Nucleus accumbens (tissue), 56 donors: ENCODE measurements around the gene MGLL.
"Not testable (repeated sequence)": the region's sequence is repeated elsewhere in the genome, so short reads cannot be mapped to it uniquely, and the experiment has no call there.

ENCODE experiments used
- DNase-seq, 56 donors: peaks; one replicate each; lab custom pipeline; 2025; lab: John Stamatoyannopoulos, UW

MGLL gene

GRCh38 chr3:127670761-127671522 is 151.4 kb downstream of the MGLL start:
- no peak for DNase-seq

GRCh38 chr3:127670229-127670559 is 152.1 kb downstream of the MGLL start:
- DNase-seq, result no peak

DNA sequence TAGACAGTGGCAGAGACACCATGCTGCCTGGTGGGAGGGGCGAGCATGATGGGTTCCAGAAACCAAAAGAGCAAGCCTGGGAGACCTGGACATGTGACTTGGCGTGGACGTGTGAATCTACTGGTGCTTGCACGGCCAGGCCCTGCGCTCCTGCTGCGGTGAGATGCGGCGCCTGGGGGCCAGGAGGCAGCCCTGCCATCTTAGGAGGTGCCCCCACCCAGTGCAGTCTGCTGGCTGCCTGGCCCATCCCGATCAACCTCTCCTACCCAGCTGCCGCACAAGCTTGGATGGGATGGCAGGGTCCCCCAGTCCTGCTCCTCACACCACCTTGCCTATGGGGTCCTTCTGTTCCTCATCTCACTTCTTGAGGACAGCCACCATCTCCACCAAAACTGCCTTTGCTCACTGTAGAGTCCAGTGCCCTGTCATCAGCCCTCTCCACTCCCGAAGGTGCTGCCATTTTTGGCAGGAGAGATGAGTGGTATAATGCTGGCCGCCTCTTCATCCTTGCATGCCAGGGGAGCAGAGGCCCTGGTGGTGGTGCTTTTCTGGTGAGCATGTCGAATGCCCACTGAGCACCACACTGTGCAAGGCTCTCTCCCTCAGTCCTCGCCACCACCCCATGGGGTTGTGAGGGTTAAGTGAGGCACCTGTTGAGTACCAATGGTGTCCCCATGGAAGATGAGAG is 152.6 kb downstream of the MGLL start:
- DNase-seq, result no peak

DNA sequence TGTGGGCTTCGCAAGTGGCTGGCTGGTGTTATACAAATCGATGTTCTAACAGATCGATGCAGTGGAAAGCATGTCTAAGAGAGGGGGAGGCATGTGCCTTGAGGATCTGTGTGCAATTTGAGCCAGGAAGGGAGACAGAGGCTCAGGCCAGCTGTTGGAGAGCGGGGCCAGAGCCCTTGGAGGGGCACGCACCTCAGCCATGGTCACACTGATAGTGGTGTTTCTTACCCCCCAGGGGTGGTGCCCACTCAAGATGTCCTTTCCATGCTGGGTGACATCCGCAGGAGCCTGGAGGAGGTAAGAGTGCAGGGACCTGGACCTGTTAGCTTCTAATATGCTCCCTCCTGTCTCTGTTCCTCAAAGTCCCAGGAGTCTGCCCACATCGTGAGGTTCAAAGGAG is 153.4 kb downstream of the MGLL start:
- no peak for DNase-seq

- DNase-seq, result peak in 29 of 56 donors; percentile 10 to 76 (median 39)
Observed at GRCh38 chr3:127667119-127667681, 155.1 kb downstream of the MGLL start.

DNA sequence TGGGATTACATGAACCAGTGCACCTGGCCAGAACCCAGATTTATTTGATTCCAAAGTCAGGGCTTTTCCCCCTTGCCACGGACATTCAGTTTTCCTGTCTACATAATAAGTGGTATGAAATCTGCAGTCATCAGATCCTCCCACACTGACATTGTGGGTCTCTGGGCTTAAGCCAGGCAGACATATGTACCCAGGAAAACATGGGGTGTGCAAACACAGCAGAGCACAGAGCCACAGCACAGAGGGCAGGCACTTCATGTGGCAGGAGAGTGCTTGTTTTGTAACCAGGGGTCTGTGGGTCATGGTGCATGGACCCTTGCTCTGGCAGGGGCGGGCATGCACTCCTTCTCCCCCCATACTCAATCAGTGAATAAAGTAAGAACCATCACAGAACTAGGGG is 155.6 kb downstream of the MGLL start:
- DNase-seq, result no peak

DNA sequence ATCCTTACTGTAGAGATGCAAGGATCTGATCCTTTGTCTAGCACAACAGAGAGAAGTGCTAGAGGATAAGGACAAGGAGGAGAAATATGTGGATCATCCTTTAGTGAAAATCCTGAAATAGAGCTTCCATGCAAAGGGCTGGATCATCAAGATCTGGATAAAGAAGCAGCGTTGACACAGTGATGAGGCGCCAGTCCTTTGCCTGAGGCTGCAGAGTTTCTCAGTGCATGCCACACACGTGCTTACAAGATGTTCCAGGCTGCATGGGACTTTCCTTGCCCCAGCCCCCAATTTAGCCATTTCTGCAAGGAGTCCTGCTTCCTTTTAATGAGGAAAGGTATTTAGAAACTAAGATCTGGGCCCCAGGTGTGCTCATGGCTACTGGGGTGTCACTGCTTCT is 156.7 kb downstream of the MGLL start:
- no peak for DNase-seq

DNA sequence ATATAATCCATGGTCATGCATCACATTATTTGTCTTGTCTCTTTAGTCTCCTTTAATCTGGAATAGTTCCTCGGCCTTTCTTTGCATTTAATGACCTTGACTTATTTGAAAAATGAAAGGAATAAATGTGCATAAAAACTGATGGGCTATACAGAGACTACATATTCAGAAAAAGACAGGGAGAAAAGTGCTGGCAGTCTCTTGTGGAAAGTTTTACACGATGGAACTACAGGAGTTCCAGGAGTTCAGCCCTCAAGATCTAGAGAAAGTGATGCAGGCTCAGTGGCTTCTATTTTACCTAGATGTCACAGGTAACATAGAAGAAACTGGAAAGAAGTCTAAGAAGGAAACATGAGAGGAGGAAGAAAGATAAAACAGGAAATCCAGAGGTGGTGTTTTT is 157.2 kb downstream of the MGLL start:
- no peak for DNase-seq

DNA sequence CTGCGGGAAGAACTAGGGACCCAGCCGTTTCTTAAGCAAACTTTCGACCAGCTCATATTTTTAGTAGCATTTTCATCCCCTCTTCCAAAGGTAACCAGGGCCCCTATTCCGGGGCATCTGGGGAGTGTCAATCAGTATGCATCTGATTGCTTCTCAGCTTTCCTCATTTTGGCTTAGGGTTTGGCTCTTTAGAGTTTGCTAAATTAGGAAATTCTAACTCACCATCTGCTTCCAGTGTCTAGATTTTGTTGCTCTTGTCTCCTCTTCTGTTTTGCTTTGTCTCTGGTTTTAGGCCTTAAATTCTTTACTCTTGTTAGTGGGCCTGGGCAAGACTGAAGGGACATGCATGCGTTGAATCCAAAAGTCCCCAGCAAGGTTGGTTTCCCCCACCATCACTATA is 159.2 kb downstream of the MGLL start:
- no peak for DNase-seq

- no peak for DNase-seq
Observed at GRCh38 chr3:127662001-127662469, 160.3 kb downstream of the MGLL start.

- no peak for DNase-seq
Observed at GRCh38 chr3:127661600-127661999, 160.7 kb downstream of the MGLL start.

DNA sequence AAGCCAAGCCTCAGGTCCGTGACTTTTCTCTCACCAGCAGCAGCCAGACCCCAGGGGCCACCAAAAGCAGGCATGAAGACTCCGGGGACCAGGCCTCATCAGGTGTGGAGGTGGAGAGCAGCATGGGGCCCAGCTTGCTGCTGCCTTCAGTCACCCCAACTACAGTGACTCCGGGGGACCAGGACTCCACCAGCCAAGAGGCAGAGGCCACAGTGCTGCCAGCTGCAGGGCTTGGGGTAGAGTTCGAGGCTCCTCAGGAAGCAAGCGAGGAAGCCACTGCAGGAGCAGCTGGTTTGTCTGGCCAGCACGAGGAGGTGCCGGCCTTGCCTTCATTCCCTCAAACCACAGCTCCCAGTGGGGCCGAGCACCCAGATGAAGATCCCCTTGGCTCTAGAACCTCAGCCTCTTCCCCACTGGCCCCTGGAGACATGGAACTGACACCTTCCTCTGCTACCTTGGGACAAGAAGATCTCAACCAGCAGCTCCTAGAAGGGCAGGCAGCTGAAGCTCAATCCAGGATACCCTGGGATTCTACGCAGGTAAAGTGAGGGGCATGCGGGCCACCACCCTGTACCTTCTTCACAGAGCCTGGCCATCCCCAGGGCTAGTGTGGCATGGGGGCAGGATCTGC is 161.6 kb downstream of the MGLL start:
- no peak for DNase-seq

DNA sequence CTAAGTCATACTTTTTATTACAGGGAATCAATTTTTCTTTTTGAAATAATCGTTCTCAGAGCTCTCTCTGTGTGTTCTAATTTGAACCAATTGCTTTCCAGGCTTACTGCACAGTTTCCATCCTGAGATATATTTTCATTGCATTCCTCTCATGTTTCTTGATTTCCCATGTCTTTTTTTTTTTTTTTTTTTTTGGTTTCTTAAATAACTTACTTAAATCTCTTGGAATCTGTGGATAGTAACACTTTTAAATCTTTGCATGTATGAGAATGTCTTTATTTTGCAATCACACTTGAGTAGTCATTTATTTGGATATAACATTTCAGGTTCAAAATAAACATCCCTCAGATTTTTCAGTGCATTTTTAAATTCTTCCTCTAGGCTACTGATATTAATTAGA is 164.1 kb downstream of the MGLL start:
- DNase-seq, result no peak

DNA sequence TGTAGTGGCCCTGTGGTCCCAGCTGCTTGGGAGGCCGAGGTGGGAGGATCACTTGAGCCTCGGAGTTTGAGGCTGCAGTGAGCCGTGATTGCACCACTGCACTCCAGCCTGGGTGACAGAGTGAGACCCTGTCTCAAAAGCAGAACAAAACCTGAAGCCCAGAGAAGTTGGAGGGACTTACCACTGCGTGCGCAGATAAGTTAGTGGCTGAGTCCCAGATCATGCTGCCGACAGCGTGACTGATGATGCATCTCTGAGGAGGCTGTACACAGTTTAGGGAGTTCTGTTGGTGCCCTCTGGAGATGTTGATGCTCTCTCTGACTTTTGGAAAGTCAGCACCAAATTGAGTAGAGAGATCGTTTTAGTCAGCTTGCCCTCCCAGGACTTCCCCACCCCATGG is 165.4 kb downstream of the MGLL start:
- no peak for DNase-seq

- DNase-seq, result no peak
Observed at GRCh38 chr3:127655641-127656040, 166.7 kb downstream of the MGLL start.

DNA sequence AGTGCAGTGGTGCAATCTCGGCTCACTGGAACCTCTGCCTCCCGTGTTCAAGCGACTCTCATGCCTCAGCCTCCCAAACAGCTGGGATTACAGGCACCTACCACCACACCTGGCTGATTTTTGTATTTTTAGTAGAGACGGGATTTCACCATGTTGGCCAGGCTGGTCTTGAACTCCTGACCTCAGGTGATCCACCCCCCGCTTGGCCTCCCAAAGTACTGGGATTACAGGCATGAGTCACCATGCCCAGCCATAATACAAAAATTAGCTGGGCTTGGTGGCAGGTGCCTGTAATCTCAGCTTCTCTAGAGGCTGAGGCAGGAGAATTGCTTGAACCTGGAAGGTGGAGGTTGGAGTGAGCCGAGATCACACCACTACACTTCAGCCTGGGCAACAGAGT is 167.3 kb downstream of the MGLL start:
- not testable (repeated sequence) for DNase-seq

DNA sequence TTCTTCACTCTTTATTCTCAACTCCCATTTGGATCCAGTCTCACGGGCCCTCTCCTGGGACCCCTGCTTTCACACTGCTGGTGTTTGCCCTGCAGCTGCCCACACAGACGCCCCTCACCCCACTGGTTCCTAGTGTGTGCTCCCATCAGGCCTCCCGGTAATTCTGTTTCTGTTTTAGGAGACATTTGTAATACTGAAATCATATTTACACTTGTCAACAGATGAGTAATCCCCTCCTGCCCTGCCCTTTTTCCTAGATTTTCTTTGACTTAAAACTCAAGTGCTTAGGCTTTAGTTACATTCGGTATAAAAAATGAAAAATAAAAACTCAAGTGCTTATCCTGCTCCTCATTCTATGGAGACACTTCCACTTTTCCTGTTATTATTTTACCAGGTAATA is 167.9 kb downstream of the MGLL start:
- DNase-seq, result no peak

DNA sequence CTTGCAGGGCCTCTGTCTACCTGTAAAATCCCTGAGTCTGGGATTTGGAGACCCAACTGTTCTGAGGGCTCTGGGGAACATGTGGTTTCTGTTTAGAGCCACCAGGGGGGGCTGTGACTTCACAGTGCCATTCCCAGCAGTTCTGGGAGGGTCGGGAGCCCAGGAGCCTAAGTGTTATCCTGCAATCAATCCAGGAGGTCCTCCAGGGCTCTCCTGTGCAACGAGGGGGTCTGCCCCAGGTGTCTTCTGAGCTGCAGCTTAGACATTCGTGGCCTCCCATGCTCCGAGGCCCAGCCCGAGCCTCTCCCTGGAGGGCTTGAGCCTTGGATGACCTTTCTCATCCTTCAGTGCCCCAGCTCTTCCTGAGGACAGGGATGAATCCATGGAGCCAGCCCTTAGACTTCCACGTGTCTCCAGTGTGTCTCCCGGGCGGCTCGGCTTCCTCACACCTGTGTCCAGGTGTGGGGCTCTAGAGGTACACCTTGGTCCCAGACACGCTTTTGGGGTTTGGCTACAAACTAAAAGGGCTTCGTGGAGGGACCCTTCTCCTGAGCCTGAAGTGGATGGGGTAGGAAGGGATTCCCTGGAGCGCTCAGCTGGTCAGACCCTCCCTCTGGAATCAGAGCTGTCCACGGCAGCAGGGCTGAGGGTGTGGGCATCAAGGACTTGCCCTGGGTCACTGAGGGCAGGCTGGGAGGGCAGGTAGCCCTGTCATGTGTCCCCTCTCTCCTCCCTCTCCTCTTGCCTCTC is 169.9 kb downstream of the MGLL start:
- DNase-seq, result peak in 24 of 56 donors; percentile 7 to 76 (median 24)

- no peak for DNase-seq
Observed at GRCh38 chr3:127651516-127652172, 170.7 kb downstream of the MGLL start.

DNA sequence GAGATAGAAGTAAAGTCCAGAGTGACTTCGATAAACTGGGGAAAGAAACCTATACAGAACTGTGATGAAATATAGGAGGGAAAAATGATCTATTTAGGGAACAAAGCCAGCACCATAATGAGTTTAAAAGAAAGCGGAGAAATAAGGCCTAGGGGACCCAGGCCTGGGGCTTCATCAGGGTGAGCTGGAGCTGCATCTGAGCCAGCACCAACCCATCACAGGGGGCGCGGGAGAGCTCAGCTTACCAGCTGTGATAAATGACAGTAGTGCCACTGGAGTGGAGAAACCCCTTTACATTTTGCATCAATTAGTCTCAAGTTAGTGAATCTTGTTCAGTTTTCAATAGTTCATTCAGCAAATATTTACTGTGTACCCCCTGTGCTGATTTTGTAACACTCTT is 172.1 kb downstream of the MGLL start:
- DNase-seq, result no peak
